LNCAP (cell line): ENCODE results near the gene GSN.

Experiments used
- TF ChIP-seq, protein P1 (sequence below): fragments of 450-650 bp; IDR thresholded peaks from 2 replicates; pipeline ENCODE4 v1.5.1; 2017; ENCODE audit warnings: mild to moderate bottlenecking

The GSN gene

DNA sequence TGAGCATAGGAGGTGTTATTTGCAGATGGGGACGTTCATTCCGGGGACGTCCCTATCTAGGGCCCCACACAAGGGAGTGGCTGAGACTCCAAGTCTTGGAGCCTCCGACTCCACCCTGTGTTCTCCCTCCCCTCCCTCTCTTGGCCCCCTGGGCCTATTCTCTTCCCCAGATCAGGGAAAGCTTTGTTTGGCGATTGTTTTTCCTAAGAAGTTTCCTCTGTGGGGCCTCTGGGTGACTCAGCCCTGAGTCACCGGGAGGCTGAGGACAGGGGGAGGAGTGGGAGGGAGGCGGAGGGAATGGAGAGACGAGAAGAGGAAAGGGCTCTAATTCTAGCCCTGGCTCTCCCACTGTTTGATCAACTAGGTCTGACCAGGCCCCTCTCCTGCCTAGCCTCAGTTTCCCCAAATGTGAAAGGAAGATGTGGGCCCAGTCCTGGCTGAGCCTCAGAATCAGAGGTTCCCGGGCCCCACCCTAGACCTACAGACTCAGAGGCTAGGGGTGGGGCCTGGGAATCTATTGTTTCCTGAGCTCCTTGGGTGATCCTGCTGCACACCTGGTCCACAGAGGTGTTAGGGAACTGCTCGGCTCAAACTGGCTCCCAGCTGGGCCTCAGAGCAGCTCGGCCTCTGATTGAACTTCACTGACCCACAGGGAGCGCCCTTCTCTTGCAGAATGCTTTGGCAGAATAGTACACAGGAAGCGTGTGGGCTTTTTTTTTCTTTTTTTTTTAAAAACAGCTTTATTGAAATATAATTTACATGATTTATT is 19.2 kb downstream of the GSN start:
- TF ChIP-seq, protein P1, sequence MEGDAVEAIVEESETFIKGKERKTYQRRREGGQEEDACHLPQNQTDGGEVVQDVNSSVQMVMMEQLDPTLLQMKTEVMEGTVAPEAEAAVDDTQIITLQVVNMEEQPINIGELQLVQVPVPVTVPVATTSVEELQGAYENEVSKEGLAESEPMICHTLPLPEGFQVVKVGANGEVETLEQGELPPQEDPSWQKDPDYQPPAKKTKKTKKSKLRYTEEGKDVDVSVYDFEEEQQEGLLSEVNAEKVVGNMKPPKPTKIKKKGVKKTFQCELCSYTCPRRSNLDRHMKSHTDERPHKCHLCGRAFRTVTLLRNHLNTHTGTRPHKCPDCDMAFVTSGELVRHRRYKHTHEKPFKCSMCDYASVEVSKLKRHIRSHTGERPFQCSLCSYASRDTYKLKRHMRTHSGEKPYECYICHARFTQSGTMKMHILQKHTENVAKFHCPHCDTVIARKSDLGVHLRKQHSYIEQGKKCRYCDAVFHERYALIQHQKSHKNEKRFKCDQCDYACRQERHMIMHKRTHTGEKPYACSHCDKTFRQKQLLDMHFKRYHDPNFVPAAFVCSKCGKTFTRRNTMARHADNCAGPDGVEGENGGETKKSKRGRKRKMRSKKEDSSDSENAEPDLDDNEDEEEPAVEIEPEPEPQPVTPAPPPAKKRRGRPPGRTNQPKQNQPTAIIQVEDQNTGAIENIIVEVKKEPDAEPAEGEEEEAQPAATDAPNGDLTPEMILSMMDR = no peak

DNA sequence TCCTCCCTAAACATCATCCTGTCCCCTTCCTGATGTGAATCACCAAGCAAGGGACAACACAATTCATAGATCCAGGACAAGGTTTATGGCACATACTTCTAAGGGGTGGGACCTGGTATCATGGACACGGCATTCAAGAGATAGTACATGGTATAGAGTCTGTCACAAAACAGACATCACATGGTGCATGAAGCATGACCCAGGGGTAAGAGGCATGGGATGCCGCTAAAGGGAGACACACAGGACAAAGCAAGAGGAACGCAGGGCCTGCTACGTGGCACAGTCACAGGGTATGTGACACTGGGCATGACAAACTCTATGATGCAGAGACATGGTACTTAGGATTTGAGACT is 20.7 kb downstream of the GSN start:
- TF ChIP-seq, protein P1 = no peak

DNA sequence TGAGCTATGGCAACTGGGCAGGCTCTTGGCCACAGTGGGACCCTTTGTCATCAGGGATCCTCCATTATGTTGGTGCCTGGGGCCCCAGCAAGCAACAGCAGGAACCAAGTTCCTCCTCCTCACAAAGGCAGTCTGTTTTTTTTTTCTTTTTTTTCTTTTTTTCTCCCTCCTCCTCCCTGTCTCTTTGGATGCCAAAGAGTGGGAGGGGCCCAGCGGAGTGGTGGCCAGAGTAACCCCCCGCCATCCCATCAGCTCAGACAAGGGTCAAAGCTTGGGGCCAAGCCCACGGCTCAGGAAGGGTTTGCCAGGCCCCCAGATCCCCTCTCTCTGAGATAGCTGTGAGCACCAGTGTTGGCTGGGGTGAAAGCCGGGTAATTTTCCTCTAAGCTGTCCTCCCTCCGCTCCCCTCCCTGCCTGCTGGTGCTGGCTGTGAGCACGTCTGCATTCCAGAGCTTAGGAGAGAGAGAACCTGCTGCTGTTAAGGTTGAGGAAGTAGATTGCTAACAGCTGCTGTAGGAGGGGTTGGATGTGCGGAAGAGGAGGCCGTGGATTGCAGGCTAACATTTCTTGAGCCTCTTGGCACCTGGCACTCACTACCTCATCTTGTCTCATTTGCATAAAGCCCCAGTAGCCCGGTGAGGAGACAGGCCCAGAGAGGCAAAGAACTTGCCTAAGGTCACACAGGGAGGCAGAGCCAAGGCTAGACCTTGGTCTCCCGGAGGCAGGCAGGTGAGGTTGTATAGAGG is 21.2 kb downstream of the GSN start:
- TF ChIP-seq, protein P1 = no peak

DNA sequence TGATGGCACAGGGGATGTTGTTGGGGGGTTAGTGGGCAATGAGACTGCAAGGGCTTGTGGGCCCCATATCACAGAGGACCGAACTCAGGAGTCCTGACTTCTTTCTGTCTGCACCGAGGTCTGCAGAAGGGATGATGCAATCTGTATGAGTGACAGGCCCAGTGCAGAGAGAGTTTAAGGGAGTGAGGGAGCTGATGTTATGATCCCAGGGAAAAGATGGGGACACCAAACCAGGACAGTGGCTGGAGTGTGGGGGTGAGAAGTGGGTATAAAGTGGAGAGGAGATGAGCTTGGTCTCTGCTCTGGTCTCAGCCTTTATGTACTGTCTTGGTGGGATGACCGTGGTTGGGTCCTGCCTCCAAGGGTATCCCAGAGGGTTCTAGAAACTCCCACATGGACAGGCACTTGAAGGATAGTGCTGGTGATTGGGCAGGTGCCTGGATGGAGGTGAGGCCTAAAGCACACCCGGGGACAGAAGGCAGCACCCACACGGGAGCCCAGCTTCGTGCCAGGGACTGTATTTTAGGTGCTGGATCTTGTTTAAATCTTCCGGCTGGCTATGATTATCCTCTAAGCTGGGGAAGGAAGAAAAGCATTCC is 21.9 kb downstream of the GSN start:
- TF ChIP-seq, protein P1 = no peak

DNA sequence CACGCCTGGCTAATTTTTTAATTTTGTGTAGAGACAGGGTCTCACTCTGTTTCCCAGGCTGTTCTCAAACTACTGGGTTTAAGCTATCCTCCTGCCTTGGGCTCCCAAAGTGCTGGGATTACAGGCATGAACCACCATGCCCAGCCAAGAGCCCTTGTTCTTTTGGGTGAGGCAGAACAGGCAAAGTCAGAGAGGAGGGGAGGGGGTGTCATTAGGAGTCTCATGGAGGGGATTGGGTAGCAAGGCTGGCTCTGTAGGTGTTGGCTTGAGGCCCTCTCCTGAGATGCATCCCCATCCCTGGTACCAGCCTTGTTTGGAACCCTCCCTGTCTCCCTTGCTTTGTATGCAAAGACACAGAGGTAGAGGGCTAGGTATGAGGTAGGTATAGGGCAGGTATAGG is 24.1 kb downstream of the GSN start:
- TF ChIP-seq, protein P1 = no peak

DNA sequence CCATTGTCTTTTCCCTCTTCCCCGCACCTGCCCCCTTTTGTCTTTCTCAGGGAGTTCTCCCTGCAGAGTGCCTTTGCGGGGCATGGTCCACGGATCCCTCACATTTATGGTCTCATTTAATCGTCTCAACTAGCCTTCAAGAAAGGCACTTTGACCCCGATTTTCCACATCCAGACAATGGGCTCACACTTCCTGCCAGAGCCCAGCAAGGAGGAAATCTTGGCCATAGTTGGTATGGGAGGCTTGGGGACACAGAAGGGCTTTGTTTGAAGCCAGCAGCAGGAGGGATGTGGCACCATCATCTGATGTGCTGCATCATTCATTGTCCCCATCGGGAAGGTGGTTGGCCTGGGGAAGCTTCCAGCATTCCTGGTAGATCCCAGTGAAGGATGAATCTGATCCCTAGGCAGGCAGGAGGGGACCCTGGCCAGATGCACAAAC is 24.9 kb downstream of the GSN start:
- TF ChIP-seq, protein P1 = no peak

DNA sequence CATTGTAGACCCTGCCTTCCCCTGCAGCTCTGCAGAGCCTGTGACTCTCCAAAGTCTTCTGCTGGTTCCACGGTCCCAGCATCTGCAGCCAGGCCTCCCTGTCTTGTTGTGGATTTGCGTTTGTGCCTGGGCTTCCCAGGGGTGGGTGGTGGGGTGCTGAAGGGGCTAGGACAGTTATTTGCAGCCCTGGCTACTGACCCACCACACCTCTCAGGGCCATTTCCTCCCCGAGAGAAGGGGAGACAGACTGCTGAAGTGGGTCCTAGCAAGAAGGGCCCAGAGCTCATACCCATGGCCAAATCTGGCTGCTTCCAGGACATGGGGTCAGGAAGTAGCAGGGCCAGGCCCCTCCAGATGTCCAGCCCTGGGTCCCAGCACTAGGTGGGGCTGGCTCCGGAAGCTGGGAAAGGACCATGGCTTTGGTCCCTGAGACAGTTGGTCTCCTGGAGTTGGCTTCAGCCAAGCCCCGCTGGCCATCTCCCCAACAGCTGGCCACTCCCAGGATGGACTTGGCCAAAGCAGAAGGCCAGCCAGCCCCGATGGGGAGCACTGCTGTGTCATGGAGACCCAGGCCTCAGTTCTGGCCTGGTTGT is 26.3 kb downstream of the GSN start:
- TF ChIP-seq, protein P1 = no peak
